ENCODE data around the gene MACROD2. TPM values are rescaled to one million over a fixed set of nuclear protein-coding genes. Genes with fewer than 3 reads are reported as not detected.

Gene MACROD2
- total RNA-seq, 1 experiment from 2014 or later: 3.7 TPM

DNA sequence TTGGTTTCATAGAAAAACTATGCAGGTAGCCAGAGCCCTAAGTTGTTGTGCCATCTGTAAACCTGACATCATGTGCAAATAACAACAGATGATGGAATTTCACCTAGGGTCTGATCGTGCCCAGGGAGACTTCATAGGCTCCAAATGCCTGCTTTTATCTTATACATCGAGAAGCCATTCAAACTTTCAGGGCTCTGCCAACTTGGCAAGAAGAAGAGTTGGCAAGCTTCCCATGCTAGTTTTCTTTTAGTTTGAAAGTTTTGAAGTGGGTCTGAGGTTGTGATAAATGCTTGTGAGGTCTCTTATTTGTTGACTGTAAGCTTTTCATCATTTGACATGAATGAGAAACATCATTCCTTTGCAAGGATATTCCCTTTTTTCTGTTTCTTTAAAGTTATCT, 517.5 kb downstream of the MACROD2 start:
- no peak for ATAC-seq
- Histone ChIP-seq H3K27me3 (ENCODE audit: insufficient read depth, low read length) (no peaks in the 10 kb centered on the region), H3K27ac (ENCODE audit: low read depth, low read length) (no peak overlapping the region), H3K9ac (ENCODE audit: low read length) (no peak overlapping the region), H3K36me3 (ENCODE audit: control insufficient read depth in 1 of 2, insufficient read depth in 2 of 2, low read length in 2 of 2) (no peaks in the 10 kb centered on the region), H2AFZ (ENCODE audit: low read depth, low read length, poor library complexity, severe bottlenecking) (no peak overlapping the region), H3K4me2 (ENCODE audit: low read length) (no peak overlapping the region), H3K9me2 (ENCODE audit: insufficient read depth) (no peaks in the 10 kb centered on the region), H3K4me1 (ENCODE audit: control insufficient read depth in 1 of 2, insufficient read depth in 2 of 2, low read length in 2 of 2) (no peaks in the 10 kb centered on the region), H3K79me2 (ENCODE audit: insufficient read depth, low read length) (no peaks in the 10 kb centered on the region), H3K4me3 (replicated peaks in 1 of 2; ENCODE audit: low read depth in 1 of 2, low read length in 2 of 2) (no peak overlapping the region), H4K20me1 (ENCODE audit: insufficient read depth) (no peaks in the 10 kb centered on the region), H3K9me3 (ENCODE audit: control insufficient read depth in 1 of 2, insufficient read depth in 1 of 2, low read depth in 1 of 2, low read length in 2 of 2) (no peaks in the 10 kb centered on the region)
- no peak for TF ChIP-seq CBX3 (IDR thresholded peaks at IDR 0.05; ENCODE audit: low read depth)
- TF ChIP-seq, protein P1, sequence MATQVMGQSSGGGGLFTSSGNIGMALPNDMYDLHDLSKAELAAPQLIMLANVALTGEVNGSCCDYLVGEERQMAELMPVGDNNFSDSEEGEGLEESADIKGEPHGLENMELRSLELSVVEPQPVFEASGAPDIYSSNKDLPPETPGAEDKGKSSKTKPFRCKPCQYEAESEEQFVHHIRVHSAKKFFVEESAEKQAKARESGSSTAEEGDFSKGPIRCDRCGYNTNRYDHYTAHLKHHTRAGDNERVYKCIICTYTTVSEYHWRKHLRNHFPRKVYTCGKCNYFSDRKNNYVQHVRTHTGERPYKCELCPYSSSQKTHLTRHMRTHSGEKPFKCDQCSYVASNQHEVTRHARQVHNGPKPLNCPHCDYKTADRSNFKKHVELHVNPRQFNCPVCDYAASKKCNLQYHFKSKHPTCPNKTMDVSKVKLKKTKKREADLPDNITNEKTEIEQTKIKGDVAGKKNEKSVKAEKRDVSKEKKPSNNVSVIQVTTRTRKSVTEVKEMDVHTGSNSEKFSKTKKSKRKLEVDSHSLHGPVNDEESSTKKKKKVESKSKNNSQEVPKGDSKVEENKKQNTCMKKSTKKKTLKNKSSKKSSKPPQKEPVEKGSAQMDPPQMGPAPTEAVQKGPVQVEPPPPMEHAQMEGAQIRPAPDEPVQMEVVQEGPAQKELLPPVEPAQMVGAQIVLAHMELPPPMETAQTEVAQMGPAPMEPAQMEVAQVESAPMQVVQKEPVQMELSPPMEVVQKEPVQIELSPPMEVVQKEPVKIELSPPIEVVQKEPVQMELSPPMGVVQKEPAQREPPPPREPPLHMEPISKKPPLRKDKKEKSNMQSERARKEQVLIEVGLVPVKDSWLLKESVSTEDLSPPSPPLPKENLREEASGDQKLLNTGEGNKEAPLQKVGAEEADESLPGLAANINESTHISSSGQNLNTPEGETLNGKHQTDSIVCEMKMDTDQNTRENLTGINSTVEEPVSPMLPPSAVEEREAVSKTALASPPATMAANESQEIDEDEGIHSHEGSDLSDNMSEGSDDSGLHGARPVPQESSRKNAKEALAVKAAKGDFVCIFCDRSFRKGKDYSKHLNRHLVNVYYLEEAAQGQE (IDR thresholded peaks at IDR 0.05; ENCODE audit: low read depth): no peak
- no peak for TF ChIP-seq CEBPB (IDR thresholded peaks at IDR 0.05; ENCODE audit: low read depth)
- no peak for TF ChIP-seq ZFX (IDR thresholded peaks at IDR 0.05)
- ChIA-PET CTCF (no interaction called here), RAD21 (ENCODE audit: low non-redundant PET in 1 of 2, low total read pairs in 2 of 2, uncharacterized antibody in 2 of 2, unreplicated experiment in 2 of 2) (no interaction called here), POLR2A (no interaction called here)
- no TSS peak for BruUV-seq (replicated peaks)
- intact Hi-C loops (cut with micrococcal nuclease): no loop called here
- DNase-seq (ENCODE audit: low read depth, low spot score): no peak

DNA sequence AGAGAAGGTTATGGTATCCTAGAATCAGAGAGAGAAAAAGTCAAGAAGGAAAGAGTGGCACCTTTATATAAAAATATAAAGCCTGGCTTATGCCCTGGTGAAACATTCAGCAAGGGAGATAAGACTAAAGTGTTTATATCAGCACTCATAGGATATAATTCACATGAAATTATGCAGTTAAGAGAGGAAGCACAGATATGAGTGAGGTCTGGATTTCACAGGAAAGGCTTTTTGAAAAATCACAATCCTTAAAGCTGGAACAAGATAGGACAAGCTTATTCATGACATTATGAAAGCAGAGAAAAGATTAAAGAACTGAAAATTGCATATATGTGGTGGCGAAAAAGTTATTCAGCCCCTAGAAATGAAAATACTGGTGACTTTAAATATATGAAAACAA, 523.3 kb downstream of the MACROD2 start:
- Histone ChIP-seq H3K4me1 (ENCODE audit: control insufficient read depth in 1 of 2, insufficient read depth in 2 of 2, low read length in 2 of 2) (no peaks in the 10 kb centered on the region), H3K9ac (ENCODE audit: low read length) (no peak overlapping the region), H4K20me1 (ENCODE audit: insufficient read depth) (no peaks in the 10 kb centered on the region), H3K36me3 (ENCODE audit: control insufficient read depth in 1 of 2, insufficient read depth in 2 of 2, low read length in 2 of 2) (no peaks in the 10 kb centered on the region), H3K9me2 (ENCODE audit: insufficient read depth) (no peaks in the 10 kb centered on the region), H3K27me3 (ENCODE audit: insufficient read depth, low read length) (no peaks in the 10 kb centered on the region), H3K27ac (ENCODE audit: low read depth, low read length) (no peak overlapping the region), H3K79me2 (ENCODE audit: insufficient read depth, low read length) (no peaks in the 10 kb centered on the region), H3K9me3 (ENCODE audit: control insufficient read depth in 1 of 2, insufficient read depth in 1 of 2, low read depth in 1 of 2, low read length in 2 of 2) (no peaks in the 10 kb centered on the region), H2AFZ (ENCODE audit: low read depth, low read length, poor library complexity, severe bottlenecking) (no peak overlapping the region), H3K4me3 (replicated peaks in 1 of 2; ENCODE audit: low read depth in 1 of 2, low read length in 2 of 2) (no peak overlapping the region), H3K4me2 (ENCODE audit: low read length) (no peak overlapping the region)
- ATAC-seq: no peak
- no peak for DNase-seq (ENCODE audit: low read depth, low spot score)
- POLR2A ChIA-PET: no interaction called here
- RAD21 ChIA-PET (ENCODE audit: low non-redundant PET in 1 of 2, low total read pairs in 2 of 2, uncharacterized antibody in 2 of 2, unreplicated experiment in 2 of 2): no interaction called here
- intact Hi-C loops (cut with micrococcal nuclease): loop anchor here (5.0 kb wide), 1 partner anchor 36 kb away; no protein-coding TSS in a partner anchor
- CTCF ChIA-PET: no interaction called here
- TF ChIP-seq ZFX (IDR thresholded peaks at IDR 0.05): no peak
- BruUV-seq (replicated peaks): no TSS peak

All from HCT116 (cell line).